GM23338 (cell line): ENCODE data around the gene TNIP3. TPM values are rescaled to one million over a fixed set of nuclear protein-coding genes. Genes with fewer than 3 reads are reported as not detected.

Source experiments
- ATAC-seq: fragments of 200-7000 bp; cut with Tn5 transposase; 3 replicates; pipeline ENCODE4 v1.9.1; 2020
- DNase-seq: peaks from one replicate; pipeline ENCODE4 v3.0.0-alpha.2; 2015; ENCODE audit warnings: low spot score
- H2AFZ ChIP-seq: fragments of 200-600 bp; sonication (generic); 2 replicates; pipeline ENCODE4 v1.8.0; 2016; ENCODE audit warnings: antibody characterized with exemption, mild to moderate bottlenecking, moderate library complexity
- H3F3A ChIP-seq: fragments of 200-600 bp; sonication (generic); replicated peaks from 2 replicates; pipeline ENCODE4 v1.8.0; 2017; ENCODE audit warnings: antibody characterized with exemption, mixed run types, low read depth
- H3K27ac ChIP-seq: fragments of 200-600 bp; sonication (generic); 2 replicates; pipeline ENCODE4 v1.6.1; 2016; ENCODE audit warnings: low read depth
- H3K27me3 ChIP-seq: fragments of 200-600 bp; sonication (generic); 2 replicates; pipeline ENCODE4 v1.8.0; 2016; ENCODE audit warnings: mild to moderate bottlenecking, mixed run types, moderate library complexity; ENCODE audit not compliant: insufficient read depth
- H3K36me3 ChIP-seq: fragments of 200-600 bp; sonication (generic); 2 replicates; pipeline ENCODE4 v1.8.0; 2016; ENCODE audit warnings: mild to moderate bottlenecking; ENCODE audit not compliant: insufficient read depth
- H3K4me1 ChIP-seq: fragments of 200-600 bp; sonication (generic); 2 replicates; pipeline ENCODE4 v1.8.0; 2016; ENCODE audit warnings: mild to moderate bottlenecking, moderate library complexity; ENCODE audit not compliant: insufficient read depth
- H3K4me2 ChIP-seq: fragments of 200-600 bp; sonication (generic); 2 replicates; pipeline ENCODE4 v1.7.1; 2017; ENCODE audit warnings: mixed run types
- H3K4me3 ChIP-seq: fragments of 200-600 bp; sonication (generic); 2 replicates; pipeline ENCODE4 v1.6.1; 2016; ENCODE audit warnings: mixed run types
- H3K79me2 ChIP-seq: fragments of 200-600 bp; sonication (generic); replicated peaks from 2 replicates; pipeline ENCODE4 v1.8.0; 2017; ENCODE audit warnings: mild to moderate bottlenecking; ENCODE audit not compliant: insufficient read depth
- H3K9me2 ChIP-seq: fragments of 200-600 bp; sonication (generic); 2 replicates; pipeline ENCODE4 v1.8.0; 2017; ENCODE audit not compliant: insufficient read depth
- H4K20me1 ChIP-seq: fragments of 200-600 bp; sonication (generic); replicated peaks from 2 replicates; pipeline ENCODE4 v1.8.0; 2017; ENCODE audit warnings: mild to moderate bottlenecking; ENCODE audit not compliant: insufficient read depth
- H3K27ac Mint-ChIP-seq: 2 replicates; pipeline ENCODE4 v1.8.0; 2020; ENCODE audit warnings: inconsistent platforms, mild to moderate bottlenecking, moderate library complexity, mixed read lengths
- H3K27me3 Mint-ChIP-seq: 3 replicates; pipeline ENCODE4 v1.8.0; 2022; ENCODE audit warnings: low read depth, mild to moderate bottlenecking, moderate library complexity, mixed read lengths, inconsistent platforms; ENCODE audit not compliant: insufficient read depth, poor library complexity
- H3K36me3 Mint-ChIP-seq: 3 replicates; pipeline ENCODE4 v1.8.0; 2021; ENCODE audit warnings: low read depth, mild to moderate bottlenecking, inconsistent platforms, moderate library complexity, mixed read lengths
- H3K4me1 Mint-ChIP-seq: 3 replicates; pipeline ENCODE4 v1.8.0; 2020; ENCODE audit warnings: mild to moderate bottlenecking, inconsistent platforms, mixed read lengths
- H3K4me3 Mint-ChIP-seq: 3 replicates; pipeline ENCODE4 v1.8.0; 2021; ENCODE audit warnings: moderate library complexity, mild to moderate bottlenecking, inconsistent platforms, mixed read lengths
- H3K9me3 Mint-ChIP-seq: 3 replicates; pipeline ENCODE4 v1.8.0; 2020; ENCODE audit warnings: moderate library complexity, mild to moderate bottlenecking, inconsistent platforms, mixed read lengths
- CREB1 ChIP-seq: fragments of 250-450 bp; sonication (Bioruptor Pico); IDR thresholded peaks from 2 replicates; pipeline ENCODE4 v1.5.0; 2020; ENCODE audit warnings: low read depth, mild to moderate bottlenecking, moderate library complexity
- EZH2 ChIP-seq: fragments of 200-600 bp; sonication (generic); IDR thresholded peaks from one replicate; pipeline ENCODE4 v1.8.0; 2017; ENCODE audit warnings: antibody characterized with exemption, mild to moderate bottlenecking, low read depth; ENCODE audit not compliant: unreplicated experiment
- EZH2phosphoT487 ChIP-seq: fragments of 200-600 bp; sonication (generic); IDR thresholded peaks from one replicate; pipeline ENCODE4 v1.8.1; 2018; ENCODE audit warnings: antibody characterized with exemption; ENCODE audit not compliant: unreplicated experiment
- JUNB ChIP-seq: IDR thresholded peaks from one replicate; pipeline ENCODE4 v1.6.1; 2016; ENCODE audit warnings: antibody characterized with exemption; ENCODE audit not compliant: unreplicated experiment
- NANOG ChIP-seq: IDR thresholded peaks from 2 replicates; pipeline ENCODE4 v1.6.1; 2016; ENCODE audit warnings: antibody characterized with exemption, borderline replicate concordance
- POLR2AphosphoS5 ChIP-seq: IDR thresholded peaks from 2 replicates; pipeline ENCODE4 v1.6.1; 2016; ENCODE audit warnings: antibody characterized with exemption, low read depth
- STAT1 ChIP-seq: IDR thresholded peaks from one replicate; pipeline ENCODE4 v1.6.1; 2016; ENCODE audit warnings: antibody characterized with exemption; ENCODE audit not compliant: unreplicated experiment
- ZNF114 ChIP-seq: fragments of 250-450 bp; sonication (Bioruptor Pico); IDR thresholded peaks from 2 replicates; pipeline ENCODE4 v1.5.0; 2020; ENCODE audit warnings: mild to moderate bottlenecking, moderate library complexity
- ZNF331 ChIP-seq: fragments of 250-450 bp; sonication (Bioruptor Pico); IDR thresholded peaks from 2 replicates; pipeline ENCODE4 v1.5.0; 2020; ENCODE audit warnings: low read depth, mild to moderate bottlenecking, moderate library complexity
- polyA plus RNA-seq: library from polyadenylated mRNA; unstranded; fragments of >200 nt; fragmentation: Nextera tagmentation; extraction: Ambion mirVana; gene quantifications from 2 replicates; pipeline ENCODE4 v1.2.1, GENCODE V29; 2016
- total RNA-seq: library from RNA; depleted of rRNA; stranded (reverse); fragments of >200 nt; shearing (Covaris generic); gene quantifications from 2 replicates; pipeline ENCODE4 v1.2.3, GENCODE V29; 2014
- TF ChIP-seq, protein P1 (sequence below): IDR thresholded peaks from 2 replicates; pipeline ENCODE4 v1.6.1; 2016; ENCODE audit warnings: antibody characterized with exemption
- TF ChIP-seq, protein P2 (sequence below), 2 experiments: fragments of 200-600 bp in 1 of 2; sonication (generic) in 1 of 2; conservative IDR thresholded peaks; 2 replicates each; pipeline versions ENCODE4 v1.5.1 to v1.6.1; 2016 to 2017; ENCODE audit warnings: antibody characterized with exemption in 2 of 2, low read depth in 2 of 2, mild to moderate bottlenecking in 2 of 2, moderate library complexity in 1 of 2
- TF ChIP-seq, protein P3 (sequence below): fragments of 250-450 bp; sonication (Bioruptor Pico); IDR thresholded peaks from 2 replicates; pipeline ENCODE4 v1.5.0; 2020; ENCODE audit warnings: mild to moderate bottlenecking, moderate library complexity
- TF ChIP-seq, protein P4 (sequence below): IDR thresholded peaks from one replicate; pipeline ENCODE4 v1.6.1; 2018; ENCODE audit warnings: antibody characterized with exemption; ENCODE audit not compliant: unreplicated experiment

The TNIP3 gene
- total and polyA plus RNA-seq, 2 experiments from 2014 or later = not detected

DNA sequence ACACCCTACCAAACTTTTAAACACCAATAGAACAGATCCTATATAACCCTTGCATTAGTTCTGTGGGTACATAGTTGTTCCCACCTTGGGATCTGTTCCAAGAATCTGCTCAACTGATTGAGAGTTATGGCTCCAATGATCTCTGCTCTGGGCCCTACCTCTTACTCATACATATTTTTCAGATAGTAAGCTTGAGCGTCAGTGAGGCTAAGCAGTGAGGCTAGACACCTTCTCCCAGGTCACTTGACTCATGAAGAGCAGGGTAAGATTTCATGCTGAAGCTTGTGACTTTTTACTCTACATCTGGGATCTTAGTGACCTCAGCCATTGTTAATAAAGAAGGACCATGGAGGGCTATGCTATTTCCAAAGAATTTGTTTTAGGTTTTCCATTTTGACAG, 23.1 kb upstream of the TNIP3 start:
- Histone ChIP-seq H3K36me3 (no peaks in the 10 kb centered on the region), H4K20me1 (no peaks in the 10 kb centered on the region), H2AFZ (no peak overlapping the region), H3K27me3 (no peaks in the 10 kb centered on the region), H3K4me3 (no peak overlapping the region), H3K4me2 (no peak overlapping the region), H3K4me1 (peaks cover 13% of the 10 kb centered on the region; the same call in 1 of the 2 replicates), H3K27ac (no peak overlapping the region), H3F3A (no peaks in the 10 kb centered on the region), H3K79me2 (no peaks in the 10 kb centered on the region), H3K9me2 (no peaks in the 10 kb centered on the region)
- H3K27me3 Mint-ChIP-seq = no peaks in the 10 kb centered on the region
- no peak for TF ChIP-seq NANOG
- TF ChIP-seq POLR2AphosphoS5 = no peak
- TF ChIP-seq, protein P1, sequence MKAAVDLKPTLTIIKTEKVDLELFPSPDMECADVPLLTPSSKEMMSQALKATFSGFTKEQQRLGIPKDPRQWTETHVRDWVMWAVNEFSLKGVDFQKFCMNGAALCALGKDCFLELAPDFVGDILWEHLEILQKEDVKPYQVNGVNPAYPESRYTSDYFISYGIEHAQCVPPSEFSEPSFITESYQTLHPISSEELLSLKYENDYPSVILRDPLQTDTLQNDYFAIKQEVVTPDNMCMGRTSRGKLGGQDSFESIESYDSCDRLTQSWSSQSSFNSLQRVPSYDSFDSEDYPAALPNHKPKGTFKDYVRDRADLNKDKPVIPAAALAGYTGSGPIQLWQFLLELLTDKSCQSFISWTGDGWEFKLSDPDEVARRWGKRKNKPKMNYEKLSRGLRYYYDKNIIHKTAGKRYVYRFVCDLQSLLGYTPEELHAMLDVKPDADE = no peak
- TF ChIP-seq, protein P2, sequence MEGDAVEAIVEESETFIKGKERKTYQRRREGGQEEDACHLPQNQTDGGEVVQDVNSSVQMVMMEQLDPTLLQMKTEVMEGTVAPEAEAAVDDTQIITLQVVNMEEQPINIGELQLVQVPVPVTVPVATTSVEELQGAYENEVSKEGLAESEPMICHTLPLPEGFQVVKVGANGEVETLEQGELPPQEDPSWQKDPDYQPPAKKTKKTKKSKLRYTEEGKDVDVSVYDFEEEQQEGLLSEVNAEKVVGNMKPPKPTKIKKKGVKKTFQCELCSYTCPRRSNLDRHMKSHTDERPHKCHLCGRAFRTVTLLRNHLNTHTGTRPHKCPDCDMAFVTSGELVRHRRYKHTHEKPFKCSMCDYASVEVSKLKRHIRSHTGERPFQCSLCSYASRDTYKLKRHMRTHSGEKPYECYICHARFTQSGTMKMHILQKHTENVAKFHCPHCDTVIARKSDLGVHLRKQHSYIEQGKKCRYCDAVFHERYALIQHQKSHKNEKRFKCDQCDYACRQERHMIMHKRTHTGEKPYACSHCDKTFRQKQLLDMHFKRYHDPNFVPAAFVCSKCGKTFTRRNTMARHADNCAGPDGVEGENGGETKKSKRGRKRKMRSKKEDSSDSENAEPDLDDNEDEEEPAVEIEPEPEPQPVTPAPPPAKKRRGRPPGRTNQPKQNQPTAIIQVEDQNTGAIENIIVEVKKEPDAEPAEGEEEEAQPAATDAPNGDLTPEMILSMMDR (conservative IDR thresholded peaks at IDR 0.05; ENCODE audit: low read depth in 2 of 2) = no peak
- no peak for TF ChIP-seq STAT1
- no peak for TF ChIP-seq ZNF114 (CRISPR knock-in tag)
- no peak for TF ChIP-seq CREB1 (CRISPR knock-in tag)
- TF ChIP-seq EZH2 = no peak
- no peak for TF ChIP-seq JUNB
- TF ChIP-seq, protein P3, sequence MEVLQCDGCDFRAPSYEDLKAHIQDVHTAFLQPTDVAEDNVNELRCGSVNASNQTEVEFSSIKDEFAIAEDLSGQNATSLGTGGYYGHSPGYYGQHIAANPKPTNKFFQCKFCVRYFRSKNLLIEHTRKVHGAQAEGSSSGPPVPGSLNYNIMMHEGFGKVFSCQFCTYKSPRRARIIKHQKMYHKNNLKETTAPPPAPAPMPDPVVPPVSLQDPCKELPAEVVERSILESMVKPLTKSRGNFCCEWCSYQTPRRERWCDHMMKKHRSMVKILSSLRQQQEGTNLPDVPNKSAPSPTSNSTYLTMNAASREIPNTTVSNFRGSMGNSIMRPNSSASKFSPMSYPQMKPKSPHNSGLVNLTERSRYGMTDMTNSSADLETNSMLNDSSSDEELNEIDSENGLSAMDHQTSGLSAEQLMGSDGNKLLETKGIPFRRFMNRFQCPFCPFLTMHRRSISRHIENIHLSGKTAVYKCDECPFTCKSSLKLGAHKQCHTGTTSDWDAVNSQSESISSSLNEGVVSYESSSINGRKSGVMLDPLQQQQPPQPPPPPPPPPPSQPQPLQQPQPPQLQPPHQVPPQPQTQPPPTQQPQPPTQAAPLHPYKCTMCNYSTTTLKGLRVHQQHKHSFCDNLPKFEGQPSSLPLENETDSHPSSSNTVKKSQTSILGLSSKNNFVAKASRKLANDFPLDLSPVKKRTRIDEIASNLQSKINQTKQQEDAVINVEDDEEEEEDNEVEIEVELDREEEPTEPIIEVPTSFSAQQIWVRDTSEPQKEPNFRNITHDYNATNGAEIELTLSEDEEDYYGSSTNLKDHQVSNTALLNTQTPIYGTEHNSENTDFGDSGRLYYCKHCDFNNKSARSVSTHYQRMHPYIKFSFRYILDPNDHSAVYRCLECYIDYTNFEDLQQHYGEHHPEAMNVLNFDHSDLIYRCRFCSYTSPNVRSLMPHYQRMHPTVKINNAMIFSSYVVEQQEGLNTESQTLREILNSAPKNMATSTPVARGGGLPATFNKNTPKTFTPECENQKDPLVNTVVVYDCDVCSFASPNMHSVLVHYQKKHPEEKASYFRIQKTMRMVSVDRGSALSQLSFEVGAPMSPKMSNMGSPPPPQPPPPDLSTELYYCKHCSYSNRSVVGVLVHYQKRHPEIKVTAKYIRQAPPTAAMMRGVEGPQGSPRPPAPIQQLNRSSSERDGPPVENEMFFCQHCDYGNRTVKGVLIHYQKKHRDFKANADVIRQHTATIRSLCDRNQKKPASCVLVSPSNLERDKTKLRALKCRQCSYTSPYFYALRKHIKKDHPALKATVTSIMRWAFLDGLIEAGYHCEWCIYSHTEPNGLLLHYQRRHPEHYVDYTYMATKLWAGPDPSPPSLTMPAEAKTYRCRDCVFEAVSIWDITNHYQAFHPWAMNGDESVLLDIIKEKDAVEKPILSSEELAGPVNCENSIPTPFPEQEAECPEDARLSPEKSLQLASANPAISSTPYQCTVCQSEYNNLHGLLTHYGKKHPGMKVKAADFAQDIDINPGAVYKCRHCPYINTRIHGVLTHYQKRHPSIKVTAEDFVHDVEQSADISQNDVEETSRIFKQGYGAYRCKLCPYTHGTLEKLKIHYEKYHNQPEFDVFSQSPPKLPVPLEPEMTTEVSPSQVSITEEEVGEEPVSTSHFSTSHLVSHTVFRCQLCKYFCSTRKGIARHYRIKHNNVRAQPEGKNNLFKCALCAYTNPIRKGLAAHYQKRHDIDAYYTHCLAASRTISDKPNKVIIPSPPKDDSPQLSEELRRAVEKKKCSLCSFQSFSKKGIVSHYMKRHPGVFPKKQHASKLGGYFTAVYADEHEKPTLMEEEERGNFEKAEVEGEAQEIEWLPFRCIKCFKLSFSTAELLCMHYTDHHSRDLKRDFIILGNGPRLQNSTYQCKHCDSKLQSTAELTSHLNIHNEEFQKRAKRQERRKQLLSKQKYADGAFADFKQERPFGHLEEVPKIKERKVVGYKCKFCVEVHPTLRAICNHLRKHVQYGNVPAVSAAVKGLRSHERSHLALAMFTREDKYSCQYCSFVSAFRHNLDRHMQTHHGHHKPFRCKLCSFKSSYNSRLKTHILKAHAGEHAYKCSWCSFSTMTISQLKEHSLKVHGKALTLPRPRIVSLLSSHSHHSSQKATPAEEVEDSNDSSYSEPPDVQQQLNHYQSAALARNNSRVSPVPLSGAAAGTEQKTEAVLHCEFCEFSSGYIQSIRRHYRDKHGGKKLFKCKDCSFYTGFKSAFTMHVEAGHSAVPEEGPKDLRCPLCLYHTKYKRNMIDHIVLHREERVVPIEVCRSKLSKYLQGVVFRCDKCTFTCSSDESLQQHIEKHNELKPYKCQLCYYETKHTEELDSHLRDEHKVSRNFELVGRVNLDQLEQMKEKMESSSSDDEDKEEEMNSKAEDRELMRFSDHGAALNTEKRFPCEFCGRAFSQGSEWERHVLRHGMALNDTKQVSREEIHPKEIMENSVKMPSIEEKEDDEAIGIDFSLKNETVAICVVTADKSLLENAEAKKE (CRISPR knock-in tag) = no peak
- no peak for TF ChIP-seq ZNF331 (CRISPR knock-in tag)
- TF ChIP-seq, protein P4, sequence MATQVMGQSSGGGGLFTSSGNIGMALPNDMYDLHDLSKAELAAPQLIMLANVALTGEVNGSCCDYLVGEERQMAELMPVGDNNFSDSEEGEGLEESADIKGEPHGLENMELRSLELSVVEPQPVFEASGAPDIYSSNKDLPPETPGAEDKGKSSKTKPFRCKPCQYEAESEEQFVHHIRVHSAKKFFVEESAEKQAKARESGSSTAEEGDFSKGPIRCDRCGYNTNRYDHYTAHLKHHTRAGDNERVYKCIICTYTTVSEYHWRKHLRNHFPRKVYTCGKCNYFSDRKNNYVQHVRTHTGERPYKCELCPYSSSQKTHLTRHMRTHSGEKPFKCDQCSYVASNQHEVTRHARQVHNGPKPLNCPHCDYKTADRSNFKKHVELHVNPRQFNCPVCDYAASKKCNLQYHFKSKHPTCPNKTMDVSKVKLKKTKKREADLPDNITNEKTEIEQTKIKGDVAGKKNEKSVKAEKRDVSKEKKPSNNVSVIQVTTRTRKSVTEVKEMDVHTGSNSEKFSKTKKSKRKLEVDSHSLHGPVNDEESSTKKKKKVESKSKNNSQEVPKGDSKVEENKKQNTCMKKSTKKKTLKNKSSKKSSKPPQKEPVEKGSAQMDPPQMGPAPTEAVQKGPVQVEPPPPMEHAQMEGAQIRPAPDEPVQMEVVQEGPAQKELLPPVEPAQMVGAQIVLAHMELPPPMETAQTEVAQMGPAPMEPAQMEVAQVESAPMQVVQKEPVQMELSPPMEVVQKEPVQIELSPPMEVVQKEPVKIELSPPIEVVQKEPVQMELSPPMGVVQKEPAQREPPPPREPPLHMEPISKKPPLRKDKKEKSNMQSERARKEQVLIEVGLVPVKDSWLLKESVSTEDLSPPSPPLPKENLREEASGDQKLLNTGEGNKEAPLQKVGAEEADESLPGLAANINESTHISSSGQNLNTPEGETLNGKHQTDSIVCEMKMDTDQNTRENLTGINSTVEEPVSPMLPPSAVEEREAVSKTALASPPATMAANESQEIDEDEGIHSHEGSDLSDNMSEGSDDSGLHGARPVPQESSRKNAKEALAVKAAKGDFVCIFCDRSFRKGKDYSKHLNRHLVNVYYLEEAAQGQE = no peak
- no peak for TF ChIP-seq EZH2phosphoT487
- no peak for ATAC-seq
- H3K9me3 Mint-ChIP-seq = peaks cover 15% of the 10 kb centered on the region; the same call in 2 of the 3 replicates
- H3K4me1 Mint-ChIP-seq = peaks cover 19% of the 10 kb centered on the region
- peaks cover 10% of the 10 kb centered on the region; the same call in 2 of the 3 replicates for H3K36me3 Mint-ChIP-seq
- H3K27ac Mint-ChIP-seq = no peak overlapping the region
- no peak overlapping the region for H3K4me3 Mint-ChIP-seq
- DNase-seq = no peak
